ENCODE data around the gene APOF. TPM values are rescaled to one million over a fixed set of nuclear protein-coding genes. Genes with fewer than 3 reads are reported as not detected.

APOF gene
- total RNA-seq, 4 donors from 2014 or later: 0.27 TPM; not detected in 3

- DNase-seq: no peak
- no peak for TF ChIP-seq CTCF (IDR thresholded peaks at IDR 0.05 in 4 of 5, conservative IDR thresholded peaks at IDR 0.05 in 1 of 5)
- no peak for TF ChIP-seq POLR2A (IDR thresholded peaks at IDR 0.05)
- Histone ChIP-seq H3K9me3 (no peaks in the 10 kb centered on the region), H3K4me3 (no peak overlapping the region), H3K27me3 (no peaks in the 10 kb centered on the region), H3K27ac (no peak overlapping the region), H3K36me3 (no peaks in the 10 kb centered on the region), H3K4me1 (no peaks in the 10 kb centered on the region)
- intact Hi-C loops (cut with DNase I; ENCODE audit: low total_unique reads) (no loop called here), in situ Hi-C loops (cut with MboI; ENCODE audit: low sequenced_read_pairs in 4 of 4) (loop anchor here in 1 of 4 donors (10.0 kb wide), 1 partner anchor 98 kb away; the partner anchor contains the start of gene SPRYD4)
- no peak for ATAC-seq
These were observed 4.3 kb upstream of the APOF start for GRCh38 chr12:56366948-56367347.

GRCh38 chr12:56361487-56362129, 1.0 kb downstream of the APOF start:
- H3K27me3 ChIP-seq: no peaks in the 10 kb centered on the region
- no peak for ATAC-seq
- intact Hi-C loops (cut with DNase I; ENCODE audit: low total_unique reads) (loop anchor here (1.0 to 5.0 kb wide), 2 partner anchors 103 to 276 kb away; no protein-coding TSS in a partner anchor), in situ Hi-C loops (cut with MboI; ENCODE audit: low sequenced_read_pairs in 4 of 4) (loop anchor here in 1 of 4 donors (10.0 kb wide), 1 partner anchor 103 kb away; the partner anchor contains the start of gene SPRYD4)
- no peak overlapping the region for H3K27ac ChIP-seq
- H3K4me1 ChIP-seq: peaks cover 8 to 12% of the 10 kb centered on the region in 2 donors
- TF ChIP-seq POLR2A (IDR thresholded peaks at IDR 0.05): no peak
- TF ChIP-seq CTCF (IDR thresholded peaks at IDR 0.05 in 4 of 5, conservative IDR thresholded peaks at IDR 0.05 in 1 of 5): no peak
- DNase-seq: no peak
- H3K9me3 ChIP-seq: no peaks in the 10 kb centered on the region
- H3K4me3 ChIP-seq: no peak overlapping the region
- no peaks in the 10 kb centered on the region for H3K36me3 ChIP-seq

GRCh38 chr12:56359851-56360767, 2.5 kb downstream of the APOF start, which contains the start of gene STAT2:
Gene STAT2 (minus strand): TSS chr12:56360107. CDS start chr12:56356571, 3,536 bp downstream.
- intact Hi-C loops (cut with DNase I; ENCODE audit: low total_unique reads): loop anchor here (1.0 to 5.0 kb wide), 3 partner anchors 26 to 277 kb away; partner anchors contain the start of gene TIMELESS
- H3K4me3 ChIP-seq: peak within 1 kb of the TSS; percentile 73 to 85 (median 82)
- in situ Hi-C loops (cut with MboI; ENCODE audit: low sequenced_read_pairs in 4 of 4): loop anchor here in 2 of 4 donors (10.0 kb wide), 1 partner anchor 105 kb away; the partner anchor contains the start of gene SPRYD4 (in 2 of the 2)
- peaks cover 8 to 12% of the 10 kb centered on the region in 2 donors for H3K4me1 ChIP-seq
- no peaks in the 10 kb centered on the region for H3K27me3 ChIP-seq
- H3K36me3 ChIP-seq: peaks cover 0 to 13% of the 10 kb centered on the region in 2 donors
- H3K27ac ChIP-seq: peak within 1 kb of the TSS; percentile 86 to 92 (median 87)
- peak; percentile 98 for DNase-seq
- TF ChIP-seq CTCF (IDR thresholded peaks at IDR 0.05 in 4 of 5, conservative IDR thresholded peaks at IDR 0.05 in 1 of 5) (peak in 2 of 5 experiments; percentile 7 to 12), POLR2A (IDR thresholded peaks at IDR 0.05) (peak; percentile 63 to 69)
- no peaks in the 10 kb centered on the region for H3K9me3 ChIP-seq
- ATAC-seq: peak; percentile 99 to 100

- intact Hi-C loops (cut with DNase I; ENCODE audit: low total_unique reads): no loop called here
- TF ChIP-seq POLR2A (IDR thresholded peaks at IDR 0.05) (peak in 1 of 2 donors; percentile 34), CTCF (IDR thresholded peaks at IDR 0.05 in 4 of 5, conservative IDR thresholded peaks at IDR 0.05 in 1 of 5) (no peak)
- Histone ChIP-seq H3K4me3 (peak overlapping the region; percentile 71 to 83 (median 78)), H3K4me1 (peaks cover 8 to 12% of the 10 kb centered on the region in 2 donors), H3K27me3 (no peaks in the 10 kb centered on the region), H3K36me3 (peaks cover 0 to 24% of the 10 kb centered on the region in 2 donors), H3K27ac (peak overlapping the region; percentile 86 to 92 (median 87)), H3K9me3 (no peaks in the 10 kb centered on the region)
- in situ Hi-C loops (cut with MboI; ENCODE audit: low sequenced_read_pairs in 4 of 4): loop anchor here in 1 of 4 donors (10.0 kb wide), 1 partner anchor 106 kb away; the partner anchor contains the start of gene SPRYD4
- peak in 1 of 2 donors; percentile 19 for DNase-seq
- no peak for ATAC-seq
These were observed 3.7 kb downstream of the APOF start for GRCh38 chr12:56358836-56359532.

All from gastrocnemius medialis (tissue), 4 donors.